PFSK-1 (cell line): ENCODE results near the gene SDCCAG8.

ENCODE experiments used
- FOXP2 ChIP-seq: optimal IDR thresholded peaks from 2 replicates; pipeline ENCODE3; 2011; ENCODE audit warnings: borderline replicate concordance, control low read depth, inconsistent platforms; ENCODE audit not compliant: insufficient read depth; ENCODE audit errors: extremely low read length, extremely low read depth
- POLR2AphosphoS5 ChIP-seq: IDR thresholded peaks from 2 replicates; pipeline ENCODE4 v1.6.1; 2012; ENCODE audit warnings: low read depth, mild to moderate bottlenecking, control low read depth, low read length, moderate library complexity
- SIN3A ChIP-seq: IDR thresholded peaks from 2 replicates; pipeline ENCODE4 v1.6.1; 2012; ENCODE audit warnings: mild to moderate bottlenecking, low read length, moderate library complexity, borderline replicate concordance; ENCODE audit not compliant: insufficient read depth
- TAF1 ChIP-seq: IDR thresholded peaks from 2 replicates; pipeline ENCODE4 v1.6.1; 2012; ENCODE audit warnings: low read length, control low read depth, borderline replicate concordance; ENCODE audit not compliant: insufficient read depth
- TF ChIP-seq, protein P1 (sequence below), 2 experiments: IDR thresholded peaks; 2 replicates each; pipeline versions ENCODE4 v1.6.1 to v1.8.0; 2011 to 2012; ENCODE audit warnings: low read depth in 2 of 2, low read length in 2 of 2, control low read depth in 1 of 2, inconsistent platforms in 1 of 2, mild to moderate bottlenecking in 1 of 2, moderate library complexity in 1 of 2; ENCODE audit not compliant: insufficient read depth in 1 of 2

SDCCAG8 gene

DNA sequence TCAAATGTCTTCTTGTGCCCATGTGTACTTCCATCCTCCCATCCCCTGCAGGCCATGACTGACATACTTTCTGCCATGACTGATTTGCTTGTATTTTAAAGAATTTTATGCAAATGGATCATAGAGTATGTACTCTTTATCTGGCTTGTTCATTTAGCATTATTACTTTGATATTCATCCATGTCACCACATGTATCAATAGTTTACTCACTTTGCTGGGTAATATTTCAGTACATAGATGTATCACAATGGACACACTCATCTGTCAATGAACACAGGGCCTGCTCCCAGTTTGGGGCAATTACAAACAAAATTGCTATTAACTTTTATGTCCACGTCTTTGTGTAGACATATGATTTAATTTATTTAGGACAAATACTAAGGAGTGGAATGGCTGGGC is 259.1 kb downstream of the SDCCAG8 start:
- TF ChIP-seq, protein P1, sequence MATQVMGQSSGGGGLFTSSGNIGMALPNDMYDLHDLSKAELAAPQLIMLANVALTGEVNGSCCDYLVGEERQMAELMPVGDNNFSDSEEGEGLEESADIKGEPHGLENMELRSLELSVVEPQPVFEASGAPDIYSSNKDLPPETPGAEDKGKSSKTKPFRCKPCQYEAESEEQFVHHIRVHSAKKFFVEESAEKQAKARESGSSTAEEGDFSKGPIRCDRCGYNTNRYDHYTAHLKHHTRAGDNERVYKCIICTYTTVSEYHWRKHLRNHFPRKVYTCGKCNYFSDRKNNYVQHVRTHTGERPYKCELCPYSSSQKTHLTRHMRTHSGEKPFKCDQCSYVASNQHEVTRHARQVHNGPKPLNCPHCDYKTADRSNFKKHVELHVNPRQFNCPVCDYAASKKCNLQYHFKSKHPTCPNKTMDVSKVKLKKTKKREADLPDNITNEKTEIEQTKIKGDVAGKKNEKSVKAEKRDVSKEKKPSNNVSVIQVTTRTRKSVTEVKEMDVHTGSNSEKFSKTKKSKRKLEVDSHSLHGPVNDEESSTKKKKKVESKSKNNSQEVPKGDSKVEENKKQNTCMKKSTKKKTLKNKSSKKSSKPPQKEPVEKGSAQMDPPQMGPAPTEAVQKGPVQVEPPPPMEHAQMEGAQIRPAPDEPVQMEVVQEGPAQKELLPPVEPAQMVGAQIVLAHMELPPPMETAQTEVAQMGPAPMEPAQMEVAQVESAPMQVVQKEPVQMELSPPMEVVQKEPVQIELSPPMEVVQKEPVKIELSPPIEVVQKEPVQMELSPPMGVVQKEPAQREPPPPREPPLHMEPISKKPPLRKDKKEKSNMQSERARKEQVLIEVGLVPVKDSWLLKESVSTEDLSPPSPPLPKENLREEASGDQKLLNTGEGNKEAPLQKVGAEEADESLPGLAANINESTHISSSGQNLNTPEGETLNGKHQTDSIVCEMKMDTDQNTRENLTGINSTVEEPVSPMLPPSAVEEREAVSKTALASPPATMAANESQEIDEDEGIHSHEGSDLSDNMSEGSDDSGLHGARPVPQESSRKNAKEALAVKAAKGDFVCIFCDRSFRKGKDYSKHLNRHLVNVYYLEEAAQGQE (IDR thresholded peaks at IDR 0.05; ENCODE audit: insufficient read depth in 1 of 2, low read depth in 2 of 2, low read length in 2 of 2), result no peak
- TF ChIP-seq POLR2AphosphoS5, result no peak
- no peak for TF ChIP-seq SIN3A
- no peak for TF ChIP-seq TAF1
- no peak for TF ChIP-seq FOXP2

DNA sequence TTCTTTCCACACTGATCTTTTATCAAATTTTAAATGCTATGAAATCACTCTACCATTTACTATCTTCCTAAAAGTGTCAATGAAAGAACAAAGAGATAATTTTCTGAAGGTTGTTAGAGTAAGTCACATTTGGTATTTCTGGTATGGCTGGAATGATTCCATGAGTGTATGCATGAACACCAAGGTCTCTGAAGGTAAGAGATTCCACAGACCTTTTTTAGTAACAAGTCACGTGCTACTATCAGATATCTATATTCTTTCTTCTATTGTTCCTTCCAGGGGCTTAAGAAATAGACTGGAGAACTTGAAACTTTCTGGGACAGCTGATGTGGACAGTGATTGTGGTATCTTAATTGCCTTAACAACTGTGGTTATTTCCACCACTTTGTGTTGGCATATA is 265.0 kb downstream of the SDCCAG8 start:
- TF ChIP-seq POLR2AphosphoS5 (no peak), SIN3A (no peak), FOXP2 (no peak), TAF1 (no peak)
- TF ChIP-seq, protein P1 (IDR thresholded peaks at IDR 0.05; ENCODE audit: insufficient read depth in 1 of 2, low read depth in 2 of 2, low read length in 2 of 2), result no peak

DNA sequence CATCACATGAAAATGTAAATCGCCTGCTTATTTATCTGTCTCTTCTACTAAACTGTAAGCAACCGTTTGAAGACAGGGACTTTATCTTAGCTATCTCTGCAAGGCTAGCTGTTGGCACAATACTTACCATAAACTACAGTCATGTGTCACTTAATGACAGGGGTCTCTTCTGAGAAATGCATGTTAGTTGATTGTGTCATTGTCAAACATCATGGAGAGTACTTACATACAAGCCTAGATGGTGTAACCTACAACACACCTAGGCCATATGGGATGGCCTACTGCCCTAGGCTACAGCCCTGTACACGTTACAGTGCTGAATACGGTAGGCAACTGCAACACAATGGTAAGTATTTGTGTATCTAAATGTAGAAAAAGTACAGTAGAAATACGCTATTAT is 267.9 kb downstream of the SDCCAG8 start:
- TF ChIP-seq TAF1, result no peak
- TF ChIP-seq SIN3A, result no peak
- TF ChIP-seq POLR2AphosphoS5, result no peak
- TF ChIP-seq FOXP2, result no peak
- TF ChIP-seq, protein P1 (IDR thresholded peaks at IDR 0.05; ENCODE audit: insufficient read depth in 1 of 2, low read depth in 2 of 2, low read length in 2 of 2), result no peak

DNA sequence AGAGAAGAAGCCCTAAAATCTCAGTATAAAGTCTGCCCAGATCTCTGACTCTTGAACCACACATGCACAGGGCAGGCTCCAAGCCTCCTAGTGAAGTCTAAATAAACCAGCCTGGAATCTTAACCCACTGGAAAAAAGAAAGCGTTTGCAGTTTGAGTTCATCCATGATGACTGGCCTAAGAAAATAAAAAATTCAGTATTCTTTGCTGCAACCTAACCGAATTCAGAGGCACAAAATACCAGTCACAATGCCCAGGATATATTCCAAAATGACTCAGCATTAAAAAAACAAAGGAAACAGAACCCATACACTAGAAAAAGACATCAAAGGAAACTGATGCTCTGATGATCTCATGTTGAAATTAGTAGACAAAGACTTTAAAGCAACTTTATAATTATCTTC is 269.2 kb downstream of the SDCCAG8 start:
- TF ChIP-seq FOXP2 (no peak), TAF1 (no peak), POLR2AphosphoS5 (no peak), SIN3A (no peak)
- TF ChIP-seq, protein P1 (IDR thresholded peaks at IDR 0.05; ENCODE audit: insufficient read depth in 1 of 2, low read depth in 2 of 2, low read length in 2 of 2), result no peak

DNA sequence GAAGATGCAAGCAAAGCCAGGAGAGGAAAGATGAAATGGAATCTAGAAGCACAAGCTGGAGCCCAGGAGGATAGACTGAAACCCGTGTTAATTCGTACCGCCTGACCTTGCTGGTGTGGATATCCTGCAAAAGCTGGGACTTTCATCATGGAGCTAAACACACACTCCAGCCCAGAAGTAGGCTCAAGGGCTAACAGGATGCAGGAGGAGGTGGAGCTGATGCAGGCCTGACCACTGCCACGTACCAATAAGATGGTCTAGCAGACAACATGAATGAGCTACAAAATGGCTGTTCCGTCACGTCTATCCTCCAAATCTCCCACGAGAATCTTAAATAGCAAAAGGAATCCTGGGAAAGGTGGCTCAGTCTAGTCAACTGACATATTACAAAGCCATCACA is 270.3 kb downstream of the SDCCAG8 start:
- TF ChIP-seq TAF1 (no peak), POLR2AphosphoS5 (no peak), SIN3A (no peak), FOXP2 (no peak)
- TF ChIP-seq, protein P1 (IDR thresholded peaks at IDR 0.05; ENCODE audit: insufficient read depth in 1 of 2, low read depth in 2 of 2, low read length in 2 of 2), result no peak
